RCC 7860 (cell line): Measurements from ENCODE around the gene SAV1.
"Not testable (repeated sequence)": the region's sequence is repeated elsewhere in the genome, so short reads cannot be mapped to it uniquely, and the experiment has no call there.

Source experiments
- DNase-seq: peaks from one replicate; pipeline ENCODE4 v3.0.0-alpha.2; 2015; ENCODE audit warnings: low spot score
- FAIRE-seq: peaks from 2 replicates; lab custom pipeline; 2012; peaks lifted over from hg19 to GRCh38; lab: Jason Lieb, UNC

SAV1 gene

GRCh38 chr14:50666772-50667683, 1.1 kb downstream of the SAV1 start:
- peak; percentile 41 for DNase-seq
- FAIRE-seq = no peak

- not testable (repeated sequence) for FAIRE-seq, DNase-seq
These were observed 2.8 kb downstream of the SAV1 start for GRCh38 chr14:50665300-50665699.

GRCh38 chr14:50664579-50664978, 3.5 kb downstream of the SAV1 start:
- not testable (repeated sequence) for DNase-seq, FAIRE-seq

- DNase-seq (no peak), FAIRE-seq (no peak)
These were observed 8.7 kb downstream of the SAV1 start for GRCh38 chr14:50659327-50659974.

- DNase-seq (peak; percentile 25), FAIRE-seq (peak; percentile 65)
These were observed 9.9 kb downstream of the SAV1 start for GRCh38 chr14:50658203-50658602.

- no peak for DNase-seq
- no peak for FAIRE-seq
These were observed 10.4 kb downstream of the SAV1 start for GRCh38 chr14:50657753-50658152.

GRCh38 chr14:50656776-50657175, 11.3 kb downstream of the SAV1 start:
- DNase-seq (no peak), FAIRE-seq (no peak)

GRCh38 chr14:50649691-50650090, 18.4 kb downstream of the SAV1 start:
- no peak for FAIRE-seq
- DNase-seq = no peak

- no peak for FAIRE-seq
These were observed 20.4 kb downstream of the SAV1 start for GRCh38 chr14:50647753-50648152.

GRCh38 chr14:50647282-50647681, 20.8 kb downstream of the SAV1 start:
- no peak for FAIRE-seq

More at GRCh38 chr14:50647753-50648152, 20.4 kb downstream of the SAV1 start:
- no peak for DNase-seq

GRCh38 chr14:50635141-50635540, 33.0 kb downstream of the SAV1 start:
- FAIRE-seq = no peak

More at GRCh38 chr14:50647282-50647681, 20.8 kb downstream of the SAV1 start:
- no peak for DNase-seq

GRCh38 chr14:50633954-50634353, 34.2 kb downstream of the SAV1 start:
- no peak for DNase-seq
- no peak for FAIRE-seq

More at GRCh38 chr14:50635141-50635540, 33.0 kb downstream of the SAV1 start:
- DNase-seq = no peak

GRCh38 chr14:50631408-50631821, 36.7 kb downstream of the SAV1 start:
- DNase-seq (no peak), FAIRE-seq (no peak)

GRCh38 chr14:50624947-50625346, 43.2 kb downstream of the SAV1 start:
- not testable (repeated sequence) for DNase-seq, FAIRE-seq

GRCh38 chr14:50624447-50624846, 43.7 kb downstream of the SAV1 start:
- DNase-seq (no peak), FAIRE-seq (no peak)

GRCh38 chr14:50622978-50623377, 45.1 kb downstream of the SAV1 start:
- DNase-seq (no peak), FAIRE-seq (no peak)

- FAIRE-seq (no peak), DNase-seq (no peak)
These were observed 47.8 kb downstream of the SAV1 start for GRCh38 chr14:50620341-50620740.

GRCh38 chr14:50619569-50620141, 48.5 kb downstream of the SAV1 start:
- no peak for FAIRE-seq
- DNase-seq = no peak

- no peak for DNase-seq
- no peak for FAIRE-seq
These were observed 51.8 kb downstream of the SAV1 start for GRCh38 chr14:50616275-50616674.

GRCh38 chr14:50615552-50615951, 52.6 kb downstream of the SAV1 start:
- FAIRE-seq (no peak), DNase-seq (no peak)

GRCh38 chr14:50615056-50615455, 53.0 kb downstream of the SAV1 start:
- DNase-seq (no peak), FAIRE-seq (no peak)
